ENCODE data around the gene DPP6. TPM values are rescaled to one million over a fixed set of nuclear protein-coding genes. Genes with fewer than 3 reads are reported as not detected.

The DPP6 gene
- total and polyA plus RNA-seq, 2 experiments from 2014 or later: not detected

DNA sequence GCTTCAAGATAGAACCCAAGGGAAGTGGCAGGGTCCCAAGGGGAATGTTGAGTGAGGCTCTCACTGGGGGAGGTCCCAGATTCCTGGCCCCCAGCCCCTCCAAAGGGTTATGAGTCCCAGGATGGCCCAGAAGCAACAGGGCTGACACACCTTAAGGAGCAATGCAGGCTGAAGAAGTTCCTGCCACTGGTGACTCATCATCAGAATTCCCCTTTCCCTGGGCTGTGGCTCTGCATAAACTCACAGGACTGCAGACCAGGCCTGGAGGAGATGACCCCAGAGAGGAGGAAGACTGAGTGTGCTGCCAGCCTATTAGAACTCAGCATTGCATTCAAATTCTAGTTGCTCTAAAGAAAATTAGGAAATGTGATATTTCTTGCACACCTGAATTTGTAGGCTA, 126.7 kb downstream of the DPP6 start:
- ATAC-seq: no peak

GRCh38 chr7:154183482-154183881, 131.3 kb downstream of the DPP6 start:
- no peak overlapping the region for H3K27ac ChIP-seq (ENCODE audit: low read depth)
- no peak overlapping the region for H3K4me2 ChIP-seq
- H3F3A ChIP-seq (replicated peaks; ENCODE audit: low read depth): no peaks in the 10 kb centered on the region
- peak overlapping the region; percentile 79; the same call in 1 of the 2 replicates for H3K27ac Mint-ChIP-seq
- no peak overlapping the region for H2AFZ ChIP-seq
- H3K9me3 Mint-ChIP-seq: no peaks in the 10 kb centered on the region
- peaks cover 7% of the 10 kb centered on the region for H3K27me3 Mint-ChIP-seq (ENCODE audit: insufficient read depth, low read depth, poor library complexity)
- peaks cover 8% of the 10 kb centered on the region for H3K36me3 ChIP-seq (ENCODE audit: insufficient read depth)
- H3K4me1 ChIP-seq (ENCODE audit: insufficient read depth): no peaks in the 10 kb centered on the region
- H4K20me1 ChIP-seq (replicated peaks; ENCODE audit: insufficient read depth): no peaks in the 10 kb centered on the region
- DNase-seq (ENCODE audit: low spot score): no peak
- H3K4me1 Mint-ChIP-seq: peaks cover 46% of the 10 kb centered on the region
- no peaks in the 10 kb centered on the region for H3K9me2 ChIP-seq (ENCODE audit: insufficient read depth)
- no peaks in the 10 kb centered on the region for H3K27me3 ChIP-seq (ENCODE audit: insufficient read depth)
- TF ChIP-seq, protein P1, sequence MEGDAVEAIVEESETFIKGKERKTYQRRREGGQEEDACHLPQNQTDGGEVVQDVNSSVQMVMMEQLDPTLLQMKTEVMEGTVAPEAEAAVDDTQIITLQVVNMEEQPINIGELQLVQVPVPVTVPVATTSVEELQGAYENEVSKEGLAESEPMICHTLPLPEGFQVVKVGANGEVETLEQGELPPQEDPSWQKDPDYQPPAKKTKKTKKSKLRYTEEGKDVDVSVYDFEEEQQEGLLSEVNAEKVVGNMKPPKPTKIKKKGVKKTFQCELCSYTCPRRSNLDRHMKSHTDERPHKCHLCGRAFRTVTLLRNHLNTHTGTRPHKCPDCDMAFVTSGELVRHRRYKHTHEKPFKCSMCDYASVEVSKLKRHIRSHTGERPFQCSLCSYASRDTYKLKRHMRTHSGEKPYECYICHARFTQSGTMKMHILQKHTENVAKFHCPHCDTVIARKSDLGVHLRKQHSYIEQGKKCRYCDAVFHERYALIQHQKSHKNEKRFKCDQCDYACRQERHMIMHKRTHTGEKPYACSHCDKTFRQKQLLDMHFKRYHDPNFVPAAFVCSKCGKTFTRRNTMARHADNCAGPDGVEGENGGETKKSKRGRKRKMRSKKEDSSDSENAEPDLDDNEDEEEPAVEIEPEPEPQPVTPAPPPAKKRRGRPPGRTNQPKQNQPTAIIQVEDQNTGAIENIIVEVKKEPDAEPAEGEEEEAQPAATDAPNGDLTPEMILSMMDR (conservative IDR thresholded peaks at IDR 0.05; ENCODE audit: low read depth in 2 of 2): no peak
- TF ChIP-seq ETS1 (IDR thresholded peaks at IDR 0.05) (no peak), ZNF462 (CRISPR knock-in tag; IDR thresholded peaks at IDR 0.05) (peak; percentile 76; the same call in 1 of the 2 replicates)
- no peaks in the 10 kb centered on the region for H3K79me2 ChIP-seq (replicated peaks; ENCODE audit: insufficient read depth)
- peak; percentile 45 for ATAC-seq
- no peaks in the 10 kb centered on the region for H3K36me3 Mint-ChIP-seq (ENCODE audit: low read depth)
- no peak overlapping the region for H3K4me3 ChIP-seq
- H3K4me3 Mint-ChIP-seq: peak overlapping the region; percentile 37; the same call in 1 of the 3 replicates

More for the DNA sequence above, 126.7 kb downstream of the DPP6 start:
- Histone ChIP-seq H3K4me1 (ENCODE audit: insufficient read depth) (no peaks in the 10 kb centered on the region), H4K20me1 (replicated peaks; ENCODE audit: insufficient read depth) (no peaks in the 10 kb centered on the region), H3K4me2 (no peak overlapping the region), H3K9me2 (ENCODE audit: insufficient read depth) (no peaks in the 10 kb centered on the region), H3K27ac (ENCODE audit: low read depth) (no peak overlapping the region), H3F3A (replicated peaks; ENCODE audit: low read depth) (no peaks in the 10 kb centered on the region), H3K79me2 (replicated peaks; ENCODE audit: insufficient read depth) (no peaks in the 10 kb centered on the region), H2AFZ (no peak overlapping the region), H3K4me3 (no peak overlapping the region), H3K36me3 (ENCODE audit: insufficient read depth) (peaks cover 10% of the 10 kb centered on the region), H3K27me3 (ENCODE audit: insufficient read depth) (no peaks in the 10 kb centered on the region)
- Mint-ChIP-seq H3K27ac (no peak overlapping the region), H3K36me3 (ENCODE audit: low read depth) (no peaks in the 10 kb centered on the region), H3K9me3 (no peaks in the 10 kb centered on the region), H3K4me1 (peaks cover 32% of the 10 kb centered on the region), H3K4me3 (no peak overlapping the region), H3K27me3 (ENCODE audit: insufficient read depth, low read depth, poor library complexity) (peaks cover 5% of the 10 kb centered on the region)
- DNase-seq (ENCODE audit: low spot score): no peak
- no peak for TF ChIP-seq EZH2 (IDR thresholded peaks at IDR 0.05; ENCODE audit: low read depth, unreplicated experiment)
- no peak for TF ChIP-seq NANOG (IDR thresholded peaks at IDR 0.05; ENCODE audit: borderline replicate concordance)
- no peak for TF ChIP-seq STAT1 (IDR thresholded peaks at IDR 0.05; ENCODE audit: unreplicated experiment)
- TF ChIP-seq JUNB (IDR thresholded peaks at IDR 0.05; ENCODE audit: unreplicated experiment): no peak
